G401 (cell line): Measurements from ENCODE around the gene COG6. TPM values are rescaled to one million over a fixed set of nuclear protein-coding genes. Genes with fewer than 3 reads are reported as not detected.

ENCODE experiments used
- DNase-seq: peaks from one replicate; pipeline ENCODE4 v3.0.0-alpha.2; 2015; ENCODE audit warnings: low spot score
- in situ Hi-C: cut with HindIII; loops from 2 replicates; pipeline ENCODE4 v1.10.0; 2016; ENCODE audit warnings: low sequenced_read_pairs, mixed read lengths
- total RNA-seq: library from RNA; depleted of rRNA; stranded (reverse); fragments of >200 nt; shearing (Covaris generic); gene quantifications from 2 replicates; pipeline ENCODE4 v1.2.3, GENCODE V29; 2014

COG6 gene
- total RNA-seq, 1 experiment from 2014 or later: 27.3 TPM

GRCh38 chr13:39765801-39766463, 110.5 kb downstream of the COG6 start:
- in situ Hi-C loops: no loop called here
- peak; percentile 99 for DNase-seq

GRCh38 chr13:39766464-39767158, 111.1 kb downstream of the COG6 start:
- DNase-seq: peak; percentile 85
- in situ Hi-C loops: no loop called here

- no peak for DNase-seq
These were observed 112.5 kb downstream of the COG6 start for GRCh38 chr13:39767791-39768517.

GRCh38 chr13:39768962-39769361, 113.5 kb downstream of the COG6 start:
- in situ Hi-C loops: no loop called here
- DNase-seq: no peak

More at GRCh38 chr13:39767791-39768517, 112.5 kb downstream of the COG6 start:
- in situ Hi-C loops: no loop called here

- in situ Hi-C loops: no loop called here
- no peak for DNase-seq
These were observed 115.0 kb downstream of the COG6 start for GRCh38 chr13:39770221-39771090.

- no peak for DNase-seq
- in situ Hi-C loops: no loop called here
These were observed 118.4 kb downstream of the COG6 start for GRCh38 chr13:39773833-39774232.

- no peak for DNase-seq
- in situ Hi-C loops: no loop called here
These were observed 121.0 kb downstream of the COG6 start for GRCh38 chr13:39776439-39776838.

- in situ Hi-C loops: no loop called here
- DNase-seq: no peak
These were observed 121.6 kb downstream of the COG6 start for GRCh38 chr13:39777021-39777420.

- no peak for DNase-seq
- in situ Hi-C loops: no loop called here
These were observed 122.1 kb downstream of the COG6 start for GRCh38 chr13:39777527-39778061.

- in situ Hi-C loops: no loop called here
- no peak for DNase-seq
These were observed 124.1 kb downstream of the COG6 start for GRCh38 chr13:39779337-39780265.

- in situ Hi-C loops: no loop called here
- DNase-seq: no peak
These were observed 125.2 kb downstream of the COG6 start for GRCh38 chr13:39780711-39781110.

GRCh38 chr13:39781381-39781780, 125.9 kb downstream of the COG6 start:
- in situ Hi-C loops: no loop called here

GRCh38 chr13:39783051-39783450, 127.6 kb downstream of the COG6 start:
- in situ Hi-C loops: no loop called here
- DNase-seq: no peak

More at GRCh38 chr13:39781381-39781780, 125.9 kb downstream of the COG6 start:
- no peak for DNase-seq

GRCh38 chr13:39784347-39784746, 128.9 kb downstream of the COG6 start:
- in situ Hi-C loops: no loop called here
- DNase-seq: no peak

- in situ Hi-C loops: no loop called here
- no peak for DNase-seq
These were observed 130.6 kb downstream of the COG6 start for GRCh38 chr13:39786091-39786490.

- no peak for DNase-seq
- in situ Hi-C loops: no loop called here
These were observed 131.6 kb downstream of the COG6 start for GRCh38 chr13:39787086-39787487.

GRCh38 chr13:39788102-39788501, 132.6 kb downstream of the COG6 start:
- no peak for DNase-seq
- in situ Hi-C loops: no loop called here

GRCh38 chr13:39789451-39789850, 134.0 kb downstream of the COG6 start:
- in situ Hi-C loops: no loop called here
- DNase-seq: no peak
